HG03039 (cell line): Measurements from ENCODE around the gene SMAD6.
"Not testable (repeated sequence)": the region's sequence is repeated elsewhere in the genome, so short reads cannot be mapped to it uniquely, and the experiment has no call there.

Source experiments
- ATAC-seq: cut with Tn5 transposase; IDR thresholded peaks from one replicate; pipeline ENCODE4 v1.9.1; 2021; ENCODE audit warnings: mild to moderate bottlenecking, moderate library complexity; ENCODE audit not compliant: unreplicated experiment

Gene SMAD6

GRCh38 chr15:66755298-66756068 lies 53.4 kb downstream of the SMAD6 start:
- ATAC-seq, result no peak

- ATAC-seq, result no peak
Measured at GRCh38 chr15:66756295-66756694, 54.3 kb downstream of the SMAD6 start.

- no peak for ATAC-seq
Measured at GRCh38 chr15:66757030-66757429, 55.0 kb downstream of the SMAD6 start.

GRCh38 chr15:66757521-66757920 lies 55.5 kb downstream of the SMAD6 start:
- ATAC-seq, result no peak

DNA sequence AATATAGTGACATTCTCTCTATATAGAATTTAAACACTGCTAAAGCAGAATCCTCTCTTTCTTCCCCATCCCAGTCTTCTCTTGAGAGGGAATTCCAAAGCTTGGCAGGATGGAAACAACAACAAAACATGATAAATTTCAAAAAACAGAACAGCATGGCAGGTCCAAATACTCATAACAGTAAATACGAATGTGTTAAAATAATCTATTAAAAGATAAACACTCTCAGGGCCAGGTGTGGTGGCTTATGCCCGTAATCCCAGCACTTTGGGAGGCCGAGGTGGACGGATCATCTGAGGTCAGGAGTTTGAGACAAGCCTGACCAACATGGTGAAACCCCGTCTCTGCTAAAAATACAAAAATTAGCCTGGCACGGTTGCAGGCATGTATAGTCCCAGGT lies 56.2 kb downstream of the SMAD6 start:
- not testable (repeated sequence) for ATAC-seq

DNA sequence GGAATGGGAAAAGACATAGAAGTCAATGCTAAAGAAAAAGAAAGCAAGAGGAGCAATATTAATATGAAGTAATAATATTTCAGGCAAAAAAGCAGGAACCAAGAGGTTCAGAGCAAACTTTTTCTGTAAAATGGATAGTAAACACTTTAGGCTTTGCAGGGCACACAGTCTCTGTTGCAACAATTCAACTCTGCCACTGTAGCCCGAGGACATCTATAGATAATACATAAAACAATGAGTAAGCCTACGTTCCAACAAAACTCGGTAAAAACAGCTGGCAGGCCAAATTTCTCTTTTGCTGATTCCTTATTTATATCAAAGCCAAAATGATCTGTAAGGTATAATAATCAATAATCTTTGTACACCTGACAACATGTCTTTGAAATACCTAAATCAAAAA lies 56.8 kb downstream of the SMAD6 start:
- ATAC-seq, result no peak

- no peak for ATAC-seq
Measured at GRCh38 chr15:66760097-66760967, 58.3 kb downstream of the SMAD6 start.

DNA sequence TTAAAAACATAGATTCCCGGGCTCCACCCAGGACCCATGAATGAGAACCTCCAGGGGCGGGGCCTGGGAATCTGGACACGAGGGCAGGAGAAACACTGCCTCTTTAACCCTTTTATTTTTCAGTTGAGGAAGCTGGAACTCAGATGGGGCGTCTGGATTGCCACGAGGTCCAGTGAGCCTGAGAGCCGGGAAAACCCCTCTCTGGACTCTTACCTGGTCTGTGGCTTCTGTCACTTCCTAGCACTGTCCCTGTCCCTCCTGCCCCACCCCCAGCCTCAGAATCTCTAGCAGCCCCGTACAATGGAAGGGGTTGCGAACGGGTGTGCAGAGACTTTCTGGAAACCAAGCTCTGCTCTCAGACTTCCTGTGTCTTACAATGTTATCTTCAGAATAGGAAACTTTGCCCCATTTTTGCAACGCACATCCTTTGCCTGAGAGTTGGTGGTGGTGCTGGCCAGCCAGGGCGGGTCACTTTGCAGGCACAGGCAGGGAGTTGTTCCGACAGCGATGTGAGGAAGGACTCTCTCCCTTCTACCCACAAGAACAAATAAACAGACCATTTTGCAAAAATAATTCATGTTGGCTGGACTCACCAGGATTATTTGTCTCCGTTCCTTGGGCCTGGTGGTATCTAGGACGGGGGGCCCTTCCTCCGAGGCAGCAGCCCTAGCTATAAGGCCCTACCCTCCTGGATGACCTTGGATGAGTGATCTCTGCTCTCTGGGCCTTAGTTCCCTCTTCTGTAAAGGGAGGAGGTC lies 59.1 kb downstream of the SMAD6 start:
- ATAC-seq, result no peak

DNA sequence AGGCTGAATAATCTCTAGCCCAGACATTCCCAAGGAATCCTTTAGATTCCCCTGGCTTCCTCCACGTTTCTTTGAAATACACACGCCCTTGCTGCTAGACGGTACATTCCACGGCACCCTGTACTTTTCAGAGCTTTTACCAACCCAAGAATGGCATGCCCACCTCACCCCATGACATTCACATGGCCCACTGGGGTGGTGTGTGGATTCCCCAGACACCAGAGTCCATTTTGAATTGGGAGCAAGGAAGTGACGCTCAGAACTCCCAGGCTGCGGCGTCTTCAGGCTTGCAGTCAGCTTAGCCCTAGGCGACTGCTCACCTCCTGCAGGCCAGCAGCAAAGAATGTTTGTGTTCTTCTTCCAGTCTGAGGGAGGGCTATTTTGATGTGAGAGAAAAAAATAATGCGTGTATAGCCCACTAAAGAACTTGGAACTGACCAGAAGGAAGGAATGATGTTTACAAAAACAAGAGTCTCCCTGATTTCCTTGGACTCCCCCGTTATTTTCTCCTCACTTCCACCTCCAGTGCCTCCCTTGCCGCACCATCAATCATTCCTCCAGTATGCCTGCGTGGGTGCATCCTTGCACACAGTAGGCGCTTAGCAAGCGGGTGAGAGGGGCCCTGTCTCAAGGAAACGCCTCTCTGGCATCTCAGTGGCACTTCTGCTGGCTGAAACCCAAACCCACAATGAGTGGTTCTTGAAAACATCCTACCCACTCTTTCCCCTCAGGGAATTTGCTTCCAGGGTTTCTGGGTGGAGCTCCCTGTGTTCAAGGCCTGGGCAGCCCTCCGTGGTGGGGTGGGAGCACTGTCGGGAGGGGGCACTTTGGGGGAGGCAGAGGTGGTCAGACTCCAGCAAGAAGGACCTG lies 59.9 kb downstream of the SMAD6 start:
- no peak for ATAC-seq

DNA sequence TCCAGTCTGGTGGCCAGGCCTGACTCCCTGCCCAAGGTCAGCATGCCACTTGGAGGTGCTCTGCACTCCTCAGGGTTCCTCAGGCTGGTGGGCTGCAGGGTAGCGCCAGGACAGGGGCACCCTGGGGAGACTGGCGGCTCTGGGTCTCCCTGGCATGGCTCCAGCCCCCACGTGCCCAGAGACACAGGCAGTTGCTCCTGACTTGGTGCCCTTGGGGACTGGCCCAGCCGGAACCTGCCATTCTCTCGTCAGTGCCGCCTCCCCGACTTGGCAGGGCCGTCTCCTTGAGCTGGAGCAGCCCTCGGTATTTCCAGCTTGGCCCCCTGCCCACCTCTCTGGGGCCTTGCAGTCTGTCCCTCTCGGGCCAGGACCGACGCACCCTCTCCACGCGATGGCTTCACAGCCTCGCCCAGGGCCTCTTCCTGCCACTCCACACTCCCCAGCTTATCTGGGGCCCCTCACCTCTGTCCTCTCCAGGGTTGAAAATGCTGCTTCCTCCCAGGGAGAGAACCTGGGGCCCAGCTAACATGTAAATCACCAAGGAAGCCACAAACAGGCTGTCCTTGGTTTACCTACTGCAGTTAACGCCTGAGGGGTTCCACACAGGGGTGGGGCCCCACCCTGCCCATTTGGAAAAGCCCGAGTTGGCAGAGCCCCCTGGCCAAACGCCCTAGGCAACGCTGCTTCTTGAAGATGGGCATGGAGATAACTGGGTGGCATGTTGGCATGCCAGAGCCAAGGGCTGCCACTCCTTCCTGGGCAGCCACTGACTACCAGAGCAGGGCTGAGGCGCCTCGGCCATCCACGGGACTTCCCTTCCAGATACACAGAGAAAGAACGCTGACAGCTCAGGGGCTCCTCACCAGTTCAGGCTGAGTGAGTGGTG lies 61.4 kb downstream of the SMAD6 start:
- no peak for ATAC-seq

- no peak for ATAC-seq
Measured at GRCh38 chr15:66764072-66764786, 62.2 kb downstream of the SMAD6 start.

GRCh38 chr15:66765478-66766281 lies 63.6 kb downstream of the SMAD6 start:
- no peak for ATAC-seq

DNA sequence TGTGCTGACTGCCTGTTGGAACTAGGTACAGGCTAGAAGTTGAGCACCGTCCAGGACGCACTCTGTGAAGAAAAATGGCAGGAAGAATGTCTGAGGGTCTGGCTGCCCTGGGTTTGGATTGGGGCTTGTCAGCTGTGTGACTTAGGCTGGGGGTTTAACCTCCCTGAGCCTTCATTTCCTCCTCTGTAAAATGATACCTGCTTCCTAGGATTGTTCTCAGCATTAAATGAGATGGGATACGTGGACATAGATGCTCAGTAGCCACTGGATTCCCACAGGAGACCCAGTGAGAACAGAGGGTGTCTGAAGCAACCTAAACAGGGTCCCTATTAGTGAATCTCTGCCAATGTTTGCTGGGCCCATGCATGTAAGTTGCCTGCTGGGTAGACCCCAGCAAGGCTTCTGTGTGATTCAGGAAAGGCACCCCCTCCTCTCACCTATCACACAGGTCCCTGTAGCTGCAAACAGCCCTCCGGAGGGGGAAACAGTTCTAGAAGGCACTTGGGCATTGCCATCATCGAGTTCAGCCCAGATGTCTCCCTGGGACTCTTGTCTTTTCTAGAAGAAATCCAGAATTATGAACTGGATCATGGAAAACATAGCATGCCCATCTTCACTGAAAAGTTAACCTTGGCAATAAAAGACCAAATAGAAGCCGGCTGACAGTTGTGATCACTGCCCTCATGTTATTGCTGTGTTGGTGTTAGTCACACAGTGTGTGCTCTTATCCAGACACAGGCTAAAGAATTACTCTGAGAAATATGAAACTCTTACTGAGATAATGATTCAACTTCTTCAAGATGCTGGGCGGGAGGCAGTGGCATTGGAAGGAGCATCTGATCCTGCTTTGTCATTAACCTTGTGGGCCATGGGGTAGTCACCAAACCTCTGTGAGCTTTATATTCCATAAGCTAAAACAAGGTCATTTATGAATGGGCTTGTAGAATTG lies 64.5 kb downstream of the SMAD6 start:
- no peak for ATAC-seq

- no peak for ATAC-seq
Measured at GRCh38 chr15:66767240-66767659, 65.2 kb downstream of the SMAD6 start.

- no peak for ATAC-seq
Measured at GRCh38 chr15:66768987-66769386, 67.0 kb downstream of the SMAD6 start.

- ATAC-seq, result no peak
Measured at GRCh38 chr15:66770518-66771350, 68.7 kb downstream of the SMAD6 start.
